K562 (cell line): ENCODE results near the gene PPP2R1A. TPM values are rescaled to one million over a fixed set of nuclear protein-coding genes. Genes with fewer than 3 reads are reported as not detected.

Source experiments
- E2F4 ChIP-seq: sonication (generic); formaldehyde crosslinking; IDR thresholded peaks from 2 replicates; pipeline ENCODE4 v1.8.0; 2022; ENCODE audit warnings: mild to moderate bottlenecking, low read depth, missing genetic modification reagents
- ERF ChIP-seq: fragments of 450-650 bp; formaldehyde crosslinking; IDR thresholded peaks from 2 replicates; pipeline ENCODE4 v1.4.0; 2020; ENCODE audit warnings: mild to moderate bottlenecking, mixed read lengths
- ETV1 ChIP-seq: fragments of 450-650 bp; conservative IDR thresholded peaks from 2 replicates; pipeline ENCODE4 v1.6.1; 2016; ENCODE audit warnings: missing genetic modification characterization, control low read depth, low read depth, missing compliant biosample characterization
- FOXK2 ChIP-seq, 2 experiments: fragments of 450-650 bp; IDR thresholded peaks in 1 of 2; conservative IDR thresholded peaks in 1 of 2; 2 replicates each; pipeline ENCODE4 v1.6.1; 2016; ENCODE audit warnings: low read depth in 2 of 2, mild to moderate bottlenecking in 1 of 2
- HES1 ChIP-seq: fragments of 450-650 bp; IDR thresholded peaks from 2 replicates; pipeline ENCODE4 v1.6.1; 2016; ENCODE audit warnings: low read depth, mild to moderate bottlenecking, moderate library complexity
- HMGN3 ChIP-seq: IDR thresholded peaks from 2 replicates; pipeline ENCODE4 v1.6.1; 2011; ENCODE audit warnings: borderline replicate concordance, low read depth, mild to moderate bottlenecking, mixed read lengths, low read length; ENCODE audit not compliant: insufficient read length; ENCODE audit errors: extremely low read depth
- HNRNPH1 ChIP-seq: fragments of 200-400 bp; formaldehyde crosslinking; optimal IDR thresholded peaks from 2 replicates; pipeline ENCODE3; 2017; ENCODE audit warnings: low read depth, mild to moderate bottlenecking, low read length, moderate library complexity
- HNRNPLL ChIP-seq: fragments of 200-400 bp; formaldehyde crosslinking; IDR thresholded peaks from 2 replicates; pipeline ENCODE4 v1.6.1; 2017; ENCODE audit warnings: low read length, low read depth, mild to moderate bottlenecking; ENCODE audit not compliant: poor library complexity, severe bottlenecking
- MLLT1 ChIP-seq, 2 experiments: fragments of 450-650 bp; IDR thresholded peaks; 2 replicates each; pipeline ENCODE4 v1.6.1; 2016
- NBN ChIP-seq: fragments of 450-650 bp; IDR thresholded peaks from 2 replicates; pipeline ENCODE4 v1.6.1; 2016; ENCODE audit warnings: low read depth, mild to moderate bottlenecking
- NFIC ChIP-seq: fragments of 450-650 bp; IDR thresholded peaks from 2 replicates; pipeline ENCODE4 v1.6.1; 2017; ENCODE audit warnings: mild to moderate bottlenecking, inconsistent platforms
- PHF8 ChIP-seq: fragments of 200-600 bp; sonication (generic); IDR thresholded peaks from 2 replicates; pipeline ENCODE4 v1.6.1; 2012; ENCODE audit warnings: mixed run types, mild to moderate bottlenecking, inconsistent platforms, low read length, moderate library complexity, borderline replicate concordance
- POLR2AphosphoS2 ChIP-seq: IDR thresholded peaks from 2 replicates; pipeline ENCODE4 v1.6.1; 2012; ENCODE audit warnings: low read length, improper control_type of control experiment
- POU5F1 ChIP-seq: fragments of 150-350 bp; IDR thresholded peaks from 2 replicates; pipeline ENCODE4 v1.6.1; 2014; ENCODE audit warnings: borderline replicate concordance, low read length, low read depth, mild to moderate bottlenecking; ENCODE audit not compliant: partially characterized antibody
- SMARCA5 ChIP-seq: fragments of 450-650 bp; IDR thresholded peaks from 2 replicates; pipeline ENCODE4 v1.6.1; 2016
- ZFPM2 ChIP-seq: fragments of 250-450 bp; sonication (Bioruptor Pico); IDR thresholded peaks from 2 replicates; pipeline ENCODE4 v1.5.1; 2022; ENCODE audit warnings: mild to moderate bottlenecking
- ZHX1 ChIP-seq: fragments of 150-350 bp; conservative IDR thresholded peaks from 2 replicates; pipeline ENCODE4 v1.6.1; 2014; ENCODE audit warnings: low read length
- ZNF512 ChIP-seq: IDR thresholded peaks from 2 replicates; pipeline ENCODE4 v1.6.1; 2016; ENCODE audit warnings: missing genetic modification characterization, missing compliant biosample characterization
- polyA plus RNA-seq, 8 experiments: library from polyadenylated mRNA; depleted of rRNA in 4 of 8; stranded (reverse) in 5 of 8; unstranded in 3 of 8; fragments of >200 nt; fragmentation: Nextera tagmentation in 2 of 8; fragmentation: Illumina TruSeq in 1 of 8; extraction: Ambion mirVana in 2 of 8; extraction: Trizol in 1 of 8; gene quantifications; 2 replicates each; pipeline versions ENCODE4 v1.2.1 to v1.2.3, GENCODE V29; 2011 to 2014; ENCODE audit warnings: inconsistent platforms in 1 of 8, missing spikeins in 1 of 8
- total RNA-seq, 7 experiments: library from RNA; depleted of rRNA in 6 of 7; stranded (reverse); fragments of >200 nt in 6 of 7; fragmentation: Illumina TruSeq in 2 of 7; extraction: Trizol in 2 of 7; gene quantifications; 2 replicates each; pipeline versions ENCODE4 v1.2.1 to v1.2.3, GENCODE V29; 2011 to 2021; ENCODE audit warnings: low replicate concordance in 1 of 7

PPP2R1A gene
- total and polyA plus RNA-seq, 9 of the 15 experiments (the other 6 are each of a cell fraction or from before 2014, with no cell fraction given) = 10.1 to 211 (median 70.1) TPM

GRCh38 chr19:52188822-52189734, 774 bp upstream of the PPP2R1A start (continued):
- TF ChIP-seq FOXK2 (conservative IDR thresholded peaks at IDR 0.05 in 1 of 2, IDR thresholded peaks at IDR 0.05 in 1 of 2; ENCODE audit: low read depth in 2 of 2) = 0 out of 4 replicates have a peak, but pooled peaks of 1 of the 2 experiments have one; percentile 10
- no peak for TF ChIP-seq ZHX1
- 0 out of 2 replicates have a peak, but pooled peaks have one; percentile 39 for TF ChIP-seq NBN
- no peak for TF ChIP-seq HNRNPLL
- TF ChIP-seq HNRNPH1 = no peak
- TF ChIP-seq ZFPM2 (CRISPR knock-in tag) = no peak
- no peak for TF ChIP-seq ERF (CRISPR knock-in tag)
- TF ChIP-seq PHF8 = peak; percentile 32; the same call in 1 of the 2 replicates
- peak; percentile 19; the same call in 1 of the 2 replicates for TF ChIP-seq HES1
- TF ChIP-seq E2F4 (CRISPR knock-in tag) = no peak
- TF ChIP-seq POU5F1 = no peak
- 0 out of 2 replicates have a peak, but pooled peaks have one; percentile 13 for TF ChIP-seq ZNF512 (tag)
- TF ChIP-seq SMARCA5 = 0 out of 2 replicates have a peak, but pooled peaks have one; percentile 45
- peak; percentile 57 for TF ChIP-seq NFIC
- TF ChIP-seq MLLT1 (IDR thresholded peaks at IDR 0.05) = peak in 1 of 2 experiments; percentile 49; a peak in 1 of 4 replicates
- TF ChIP-seq POLR2AphosphoS2 = no peak
- no peak for TF ChIP-seq ETV1 (tag)
- TF ChIP-seq HMGN3 = no peak
